ENCODE results near the gene VCP. TPM values are rescaled to one million over a fixed set of nuclear protein-coding genes. Genes with fewer than 3 reads are reported as not detected.

The VCP gene
- polyA plus RNA-seq, 2 of the 4 experiments (the other 2 are of a cell fraction) = 390 to 428 TPM

DNA sequence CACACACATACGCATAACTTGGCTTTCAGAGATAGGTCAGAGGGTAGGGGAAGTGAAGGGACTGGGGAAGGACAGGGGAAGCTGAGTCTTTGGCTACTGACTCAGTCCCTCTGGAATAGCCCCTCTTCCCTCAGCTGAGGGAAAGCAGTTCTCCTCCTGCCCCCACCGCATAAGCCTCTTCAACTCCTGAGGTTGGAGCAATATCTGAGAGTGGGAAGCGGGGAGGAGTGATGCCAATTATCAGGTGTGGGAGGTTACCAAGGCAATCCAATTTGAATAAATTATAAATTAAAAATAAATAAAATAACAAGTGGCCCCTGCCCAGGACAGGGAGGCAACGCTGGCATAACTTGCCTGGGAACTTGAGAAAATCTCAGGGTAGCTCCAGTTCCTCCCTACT lies 32.2 kb upstream of the VCP start:
- no peak overlapping the region for H3K4me3 ChIP-seq
- ATAC-seq = no peak
- no peaks in the 10 kb centered on the region for H3K9me3 ChIP-seq
- H3K27ac ChIP-seq = no peak overlapping the region
- H3K4me1 ChIP-seq = peaks cover 17% of the 10 kb centered on the region
- no peak overlapping the region for H3K4me2 ChIP-seq
- CTCF ChIA-PET = interaction anchor here (2.0 to 15.8 kb wide), 4 partner anchors 9 to 25 kb away, joined by 6 to 110 read pairs (median 10); partner anchors contain the start of genes ATOSB, FANCG and PIGO
- 83% methylated on average over 4 of the region's 4 CpGs for WGBS (ENCODE audit: missing lambda C conversion rate)
- TF ChIP-seq, protein P1, sequence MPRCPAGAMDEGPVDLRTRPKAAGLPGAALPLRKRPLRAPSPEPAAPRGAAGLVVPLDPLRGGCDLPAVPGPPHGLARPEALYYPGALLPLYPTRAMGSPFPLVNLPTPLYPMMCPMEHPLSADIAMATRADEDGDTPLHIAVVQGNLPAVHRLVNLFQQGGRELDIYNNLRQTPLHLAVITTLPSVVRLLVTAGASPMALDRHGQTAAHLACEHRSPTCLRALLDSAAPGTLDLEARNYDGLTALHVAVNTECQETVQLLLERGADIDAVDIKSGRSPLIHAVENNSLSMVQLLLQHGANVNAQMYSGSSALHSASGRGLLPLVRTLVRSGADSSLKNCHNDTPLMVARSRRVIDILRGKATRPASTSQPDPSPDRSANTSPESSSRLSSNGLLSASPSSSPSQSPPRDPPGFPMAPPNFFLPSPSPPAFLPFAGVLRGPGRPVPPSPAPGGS (IDR thresholded peaks at IDR 0.05) = no peak
- TF ChIP-seq TFCP2L1 (CRISPR knock-in tag; IDR thresholded peaks at IDR 0.05) (no peak), POLR2AphosphoS2 (conservative IDR thresholded peaks at IDR 0.05; ENCODE audit: low read length) (no peak), NPAS2 (CRISPR knock-in tag; IDR thresholded peaks at IDR 0.05; ENCODE audit: borderline replicate concordance) (no peak), KDM1A (IDR thresholded peaks at IDR 0.05; ENCODE audit: low read depth) (no peak), MAZ (IDR thresholded peaks at IDR 0.05; ENCODE audit: borderline replicate concordance, low read depth, low read length) (no peak), CBX8 (IDR thresholded peaks at IDR 0.05) (no peak), RCOR1 (IDR thresholded peaks at IDR 0.05; ENCODE audit: low read depth, low read length) (no peak), HOXA7 (CRISPR knock-in tag; IDR thresholded peaks at IDR 0.05) (no peak), MAFK (IDR thresholded peaks at IDR 0.05; ENCODE audit: partially characterized antibody) (no peak), HDAC2 (IDR thresholded peaks at IDR 0.05) (no peak), MYC (IDR thresholded peaks at IDR 0.05; ENCODE audit: borderline replicate concordance, low read length) (no peak)
- TF ChIP-seq, protein P2, sequence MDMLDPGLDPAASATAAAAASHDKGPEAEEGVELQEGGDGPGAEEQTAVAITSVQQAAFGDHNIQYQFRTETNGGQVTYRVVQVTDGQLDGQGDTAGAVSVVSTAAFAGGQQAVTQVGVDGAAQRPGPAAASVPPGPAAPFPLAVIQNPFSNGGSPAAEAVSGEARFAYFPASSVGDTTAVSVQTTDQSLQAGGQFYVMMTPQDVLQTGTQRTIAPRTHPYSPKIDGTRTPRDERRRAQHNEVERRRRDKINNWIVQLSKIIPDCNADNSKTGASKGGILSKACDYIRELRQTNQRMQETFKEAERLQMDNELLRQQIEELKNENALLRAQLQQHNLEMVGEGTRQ (IDR thresholded peaks at IDR 0.05) = no peak
- TF ChIP-seq, protein P3, sequence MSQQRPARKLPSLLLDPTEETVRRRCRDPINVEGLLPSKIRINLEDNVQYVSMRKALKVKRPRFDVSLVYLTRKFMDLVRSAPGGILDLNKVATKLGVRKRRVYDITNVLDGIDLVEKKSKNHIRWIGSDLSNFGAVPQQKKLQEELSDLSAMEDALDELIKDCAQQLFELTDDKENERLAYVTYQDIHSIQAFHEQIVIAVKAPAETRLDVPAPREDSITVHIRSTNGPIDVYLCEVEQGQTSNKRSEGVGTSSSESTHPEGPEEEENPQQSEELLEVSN (IDR thresholded peaks at IDR 0.05; ENCODE audit: borderline replicate concordance, low read depth) = no peak
- TF ChIP-seq, protein P4, sequence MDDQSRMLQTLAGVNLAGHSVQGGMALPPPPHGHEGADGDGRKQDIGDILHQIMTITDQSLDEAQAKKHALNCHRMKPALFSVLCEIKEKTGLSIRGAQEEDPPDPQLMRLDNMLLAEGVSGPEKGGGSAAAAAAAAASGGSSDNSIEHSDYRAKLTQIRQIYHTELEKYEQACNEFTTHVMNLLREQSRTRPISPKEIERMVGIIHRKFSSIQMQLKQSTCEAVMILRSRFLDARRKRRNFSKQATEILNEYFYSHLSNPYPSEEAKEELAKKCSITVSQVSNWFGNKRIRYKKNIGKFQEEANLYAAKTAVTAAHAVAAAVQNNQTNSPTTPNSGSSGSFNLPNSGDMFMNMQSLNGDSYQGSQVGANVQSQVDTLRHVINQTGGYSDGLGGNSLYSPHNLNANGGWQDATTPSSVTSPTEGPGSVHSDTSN (IDR thresholded peaks at IDR 0.05) = no peak
- no peak for FAIRE-seq
- POLR2A ChIA-PET = no interaction called here
- DNase-seq (ENCODE audit: low read depth in 1 of 2, low spot score in 1 of 2) = no peak

DNA sequence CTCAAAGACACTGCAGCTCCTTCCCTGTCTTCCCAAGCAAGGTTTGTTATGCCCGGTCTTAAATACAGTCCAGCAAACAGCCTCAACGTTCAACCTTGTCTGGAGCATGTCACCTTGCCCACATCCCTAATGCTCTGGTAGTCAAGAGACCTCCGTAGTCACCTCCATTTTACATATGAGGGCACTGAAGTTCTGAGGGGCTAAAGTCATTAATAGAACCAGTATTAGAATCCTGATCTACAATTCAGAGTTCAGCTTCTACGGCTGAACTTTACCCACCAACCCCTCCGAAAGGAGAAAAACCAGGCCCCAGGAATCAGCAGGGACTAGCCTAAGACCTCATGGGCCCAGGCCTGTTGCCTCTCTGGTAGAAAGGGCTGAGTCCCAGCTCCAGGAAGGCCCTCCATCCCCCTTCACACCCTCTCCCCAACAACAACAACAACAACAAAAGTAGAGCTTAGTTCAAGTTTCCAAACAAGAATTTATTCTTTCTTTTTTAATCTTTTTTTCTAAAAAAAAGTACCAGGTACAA lies 31.3 kb upstream of the VCP start:
- peak overlapping the region; percentile 88 for H3K4me2 ChIP-seq
- FAIRE-seq (no peak), ATAC-seq (no peak), DNase-seq (ENCODE audit: low read depth in 1 of 2, low spot score in 1 of 2) (no peak)
- H3K4me3 ChIP-seq = peak overlapping the region; percentile 70
- H3K9me3 ChIP-seq = no peaks in the 10 kb centered on the region
- POLR2A ChIA-PET = interaction anchor here (0.6 to 2.3 kb wide), 9 partner anchors 8 to 416 kb away, joined by 3 to 28 read pairs (median 11); partner anchors contain the start of genes ATOSB, DNAJB5, FANCG and VCP
- H3K4me1 ChIP-seq = peaks cover 14% of the 10 kb centered on the region
- peak overlapping the region; percentile 88 to 91 for H3K27ac ChIP-seq
- CTCF ChIA-PET = interaction anchor here (1.1 to 5.0 kb wide), 11 partner anchors 9 to 450 kb away, joined by 3 to 23 read pairs (median 6); partner anchors contain the start of genes ATOSB, FANCG and RUSC2
- WGBS (ENCODE audit: missing lambda C conversion rate) = 64% methylated on average over 5 of the region's 5 CpGs
- no peak for TF ChIP-seq HDAC2 (IDR thresholded peaks at IDR 0.05)
- TF ChIP-seq FOSB (CRISPR knock-in tag; IDR thresholded peaks at IDR 0.05) = 0 out of 2 replicates have a peak, but pooled peaks have one; percentile 8
- TF ChIP-seq KDM5A (IDR thresholded peaks at IDR 0.05) = no peak

Data from A549 (cell line).